Lower leg skin (tissue), 4 donors: ENCODE data around the gene RAMP3. TPM values are rescaled to one million over a fixed set of nuclear protein-coding genes. Genes with fewer than 3 reads are reported as not detected.

Experiments used
- DNase-seq, 2 donors: peaks; one replicate each; pipeline ENCODE4 v3.0.0-alpha.2; 2019; ENCODE audit warnings: low spot score in 2 of 2
- H3K4me3 ChIP-seq: fragments of 200-600 bp; sonication (generic); 2 replicates; pipeline ENCODE4 v1.5.1; 2017; ENCODE audit warnings: mild to moderate bottlenecking, low read depth; ENCODE audit not compliant: poor library complexity, severe bottlenecking
- CTCF ChIP-seq, 3 donors: fragments of 450-650 bp; IDR thresholded peaks; one replicate each; pipeline ENCODE4 v1.5.1; 2016; ENCODE audit warnings: antibody characterized with exemption in 3 of 3, mild to moderate bottlenecking in 3 of 3, moderate library complexity in 2 of 3
- POLR2A ChIP-seq, 2 donors: fragments of 450-650 bp; IDR thresholded peaks; one replicate each; pipeline ENCODE4 v1.6.1; 2016 to 2017; ENCODE audit warnings: antibody characterized with exemption in 2 of 2, mild to moderate bottlenecking in 1 of 2, moderate library complexity in 1 of 2
- WGBS, 2 donors: methylation state at CpG; one replicate each; pipeline ENCODE4 v1.1.5; 2018; 5-methylcytosine and 5-hydroxymethylcytosine counted together
- intact Hi-C: fragments of 100-400 bp; cut with DNase I; formaldehyde crosslinking; loops from one replicate; pipeline ENCODE4 v1.15.0; 2023; ENCODE audit warnings: low total_unique reads
- total RNA-seq, 4 donors: library from RNA; depleted of rRNA; stranded (reverse); fragments of >200 nt; gene quantifications; one replicate each; pipeline ENCODE4 v1.1.0, GENCODE V29; 2016

Gene RAMP3
- total RNA-seq, 4 donors from 2014 or later, result 23.8 to 71.6 (median 35.1) TPM

- H3K4me3 ChIP-seq, result no peak overlapping the region
- no peak for TF ChIP-seq POLR2A (IDR thresholded peaks at IDR 0.05)
- WGBS, 2 donors, result 86 to 89% methylated on average over 9 of the region's 9 CpGs
- DNase-seq, result no peak
- intact Hi-C loops, result loop anchor here (5.0 kb wide), 1 partner anchor 107 kb away; no protein-coding TSS in a partner anchor
Observed at GRCh38 chr7:45155357-45155900, 2.2 kb upstream of the RAMP3 start.

- 85 to 90% methylated on average over 4 of the region's 4 CpGs for WGBS, 2 donors
- no peak for DNase-seq
- H3K4me3 ChIP-seq, result no peak overlapping the region
- intact Hi-C loops, result loop anchor here (5.0 kb wide), 1 partner anchor 106 kb away; no protein-coding TSS in a partner anchor
- TF ChIP-seq CTCF (IDR thresholded peaks at IDR 0.05) (no peak), POLR2A (IDR thresholded peaks at IDR 0.05) (no peak)
Observed at GRCh38 chr7:45155941-45156340, 1.6 kb upstream of the RAMP3 start.

- intact Hi-C loops, result loop anchor here (5.0 kb wide), 1 partner anchor 106 kb away; no protein-coding TSS in a partner anchor
- H3K4me3 ChIP-seq, result no peak overlapping the region
- WGBS, 2 donors, result 81 to 84% methylated on average over 7 to 8 of the region's 8 CpGs
- TF ChIP-seq POLR2A (IDR thresholded peaks at IDR 0.05) (no peak), CTCF (IDR thresholded peaks at IDR 0.05) (no peak)
- no peak for DNase-seq
Observed at GRCh38 chr7:45156516-45157272, 897 bp upstream of the RAMP3 start.

GRCh38 chr7:45157286-45157652 is 322 bp upstream of the RAMP3 start:
- 11 to 15% methylated on average over 14 of the region's 14 CpGs for WGBS, 2 donors
- intact Hi-C loops, result loop anchor here (5.0 kb wide), 1 partner anchor 105 kb away; no protein-coding TSS in a partner anchor
- no peak for TF ChIP-seq POLR2A (IDR thresholded peaks at IDR 0.05)
- no peak for TF ChIP-seq CTCF (IDR thresholded peaks at IDR 0.05)
- DNase-seq, result no peak
- no peak overlapping the region for H3K4me3 ChIP-seq

GRCh38 chr7:45158471-45158870 is 880 bp downstream of the RAMP3 start:
- TF ChIP-seq POLR2A (IDR thresholded peaks at IDR 0.05), result no peak
- TF ChIP-seq CTCF (IDR thresholded peaks at IDR 0.05), result no peak
- no peak for DNase-seq
- no peak overlapping the region for H3K4me3 ChIP-seq
- 69 to 83% methylated on average over 1 of the region's 1 CpG for WGBS, 2 donors
- intact Hi-C loops, result loop anchor here (5.0 kb wide), 1 partner anchor 104 kb away; no protein-coding TSS in a partner anchor

- WGBS, 2 donors, result 89 to 100% methylated on average over 3 to 4 of the region's 4 CpGs
- intact Hi-C loops, result loop anchor here (5.0 kb wide), 1 partner anchor 103 kb away; no protein-coding TSS in a partner anchor
- DNase-seq, result no peak
- TF ChIP-seq POLR2A (IDR thresholded peaks at IDR 0.05), result no peak
- no peak for TF ChIP-seq CTCF (IDR thresholded peaks at IDR 0.05)
- no peak overlapping the region for H3K4me3 ChIP-seq
Observed at GRCh38 chr7:45159296-45159695, 1.7 kb downstream of the RAMP3 start.
